Sigmoid colon (tissue), 3 donors: Measurements from ENCODE around the gene ACMSD.

ENCODE experiments used
- POLR2A ChIP-seq, 2 donors: fragments of 450-650 bp; IDR thresholded peaks; one replicate each; pipeline ENCODE4 v1.6.1; 2016; ENCODE audit warnings: antibody characterized with exemption in 2 of 2, mild to moderate bottlenecking in 2 of 2, moderate library complexity in 2 of 2
- TF ChIP-seq, protein P1 (sequence below), 4 experiments: fragments of 450-650 bp in 3 of 4; fragments of 200-600 bp in 1 of 4; IDR thresholded peaks; one replicate each; pipeline ENCODE4 v1.5.1; 2016 to 2019; ENCODE audit warnings: antibody characterized with exemption in 4 of 4, mild to moderate bottlenecking in 3 of 4, moderate library complexity in 2 of 4

DNA sequence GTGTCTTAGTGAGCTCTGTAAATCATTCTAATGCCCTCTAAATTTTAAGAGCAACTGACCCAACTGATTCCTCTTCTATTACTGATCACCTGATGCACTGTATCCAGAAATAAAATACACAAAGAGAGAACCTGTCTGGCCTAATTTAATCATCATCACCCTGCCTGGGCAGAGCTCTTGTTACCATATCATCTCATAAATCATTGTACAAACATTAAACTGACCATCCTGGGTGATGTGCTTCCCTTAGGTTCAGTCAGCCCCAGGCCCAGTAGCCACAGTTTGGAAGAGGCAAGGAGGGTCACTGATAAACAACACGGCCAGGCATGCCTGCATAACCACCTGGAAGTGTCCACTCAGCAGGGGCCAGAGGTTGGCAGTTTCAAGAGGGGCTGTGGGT, 22.7 kb upstream of the ACMSD start:
- TF ChIP-seq, protein P1, sequence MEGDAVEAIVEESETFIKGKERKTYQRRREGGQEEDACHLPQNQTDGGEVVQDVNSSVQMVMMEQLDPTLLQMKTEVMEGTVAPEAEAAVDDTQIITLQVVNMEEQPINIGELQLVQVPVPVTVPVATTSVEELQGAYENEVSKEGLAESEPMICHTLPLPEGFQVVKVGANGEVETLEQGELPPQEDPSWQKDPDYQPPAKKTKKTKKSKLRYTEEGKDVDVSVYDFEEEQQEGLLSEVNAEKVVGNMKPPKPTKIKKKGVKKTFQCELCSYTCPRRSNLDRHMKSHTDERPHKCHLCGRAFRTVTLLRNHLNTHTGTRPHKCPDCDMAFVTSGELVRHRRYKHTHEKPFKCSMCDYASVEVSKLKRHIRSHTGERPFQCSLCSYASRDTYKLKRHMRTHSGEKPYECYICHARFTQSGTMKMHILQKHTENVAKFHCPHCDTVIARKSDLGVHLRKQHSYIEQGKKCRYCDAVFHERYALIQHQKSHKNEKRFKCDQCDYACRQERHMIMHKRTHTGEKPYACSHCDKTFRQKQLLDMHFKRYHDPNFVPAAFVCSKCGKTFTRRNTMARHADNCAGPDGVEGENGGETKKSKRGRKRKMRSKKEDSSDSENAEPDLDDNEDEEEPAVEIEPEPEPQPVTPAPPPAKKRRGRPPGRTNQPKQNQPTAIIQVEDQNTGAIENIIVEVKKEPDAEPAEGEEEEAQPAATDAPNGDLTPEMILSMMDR (IDR thresholded peaks at IDR 0.05) = no peak
- no peak for TF ChIP-seq POLR2A (IDR thresholded peaks at IDR 0.05)
